Measurements from ENCODE around the gene CEL.

DNA sequence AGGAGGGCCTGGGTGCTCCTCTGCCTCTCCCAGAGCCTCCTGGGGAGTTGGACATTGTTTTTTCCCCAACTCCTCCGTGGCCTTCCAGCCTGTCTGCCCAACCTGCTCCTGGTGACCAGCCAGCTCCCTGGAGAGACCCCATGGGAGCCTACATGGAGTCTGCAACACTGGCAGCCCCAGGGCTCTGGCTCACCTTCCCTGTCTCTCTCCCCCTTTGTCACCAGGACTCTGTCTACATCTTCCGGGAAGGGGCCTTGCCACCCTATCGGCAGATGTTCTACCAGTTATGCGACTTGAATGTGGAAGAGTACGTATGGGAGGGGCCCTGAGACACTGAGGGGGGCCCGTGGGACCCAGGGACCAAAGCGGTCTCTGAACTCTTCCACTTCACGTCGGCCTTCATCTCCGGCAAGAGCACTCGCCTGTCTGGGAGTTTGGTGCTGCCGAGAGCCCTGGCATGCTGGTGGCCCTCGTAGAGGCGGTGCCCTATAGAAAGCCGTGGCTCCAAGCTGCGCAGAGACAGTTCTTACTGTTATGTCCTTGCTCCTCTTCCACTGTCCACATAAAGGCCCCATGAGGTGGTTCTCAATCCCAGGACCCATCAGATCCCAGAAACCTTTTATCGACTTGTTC lies 5.9 kb upstream of the CEL start:
- TF ChIP-seq ZFP30 (CRISPR knock-in tag; IDR thresholded peaks at IDR 0.05) (no peak), TOX (CRISPR knock-in tag; IDR thresholded peaks at IDR 0.05; ENCODE audit: borderline replicate concordance) (no peak), ISL1 (CRISPR knock-in tag; IDR thresholded peaks at IDR 0.05) (no peak), RARB (CRISPR knock-in tag; IDR thresholded peaks at IDR 0.05) (no peak), BACH2 (CRISPR knock-in tag; IDR thresholded peaks at IDR 0.05; ENCODE audit: borderline replicate concordance) (no peak)
- TF ChIP-seq, protein P1, sequence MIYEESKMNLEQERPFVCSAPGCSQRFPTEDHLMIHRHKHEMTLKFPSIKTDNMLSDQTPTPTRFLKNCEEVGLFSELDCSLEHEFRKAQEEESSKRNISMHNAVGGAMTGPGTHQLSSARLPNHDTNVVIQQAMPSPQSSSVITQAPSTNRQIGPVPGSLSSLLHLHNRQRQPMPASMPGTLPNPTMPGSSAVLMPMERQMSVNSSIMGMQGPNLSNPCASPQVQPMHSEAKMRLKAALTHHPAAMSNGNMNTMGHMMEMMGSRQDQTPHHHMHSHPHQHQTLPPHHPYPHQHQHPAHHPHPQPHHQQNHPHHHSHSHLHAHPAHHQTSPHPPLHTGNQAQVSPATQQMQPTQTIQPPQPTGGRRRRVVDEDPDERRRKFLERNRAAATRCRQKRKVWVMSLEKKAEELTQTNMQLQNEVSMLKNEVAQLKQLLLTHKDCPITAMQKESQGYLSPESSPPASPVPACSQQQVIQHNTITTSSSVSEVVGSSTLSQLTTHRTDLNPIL (CRISPR knock-in tag; IDR thresholded peaks at IDR 0.05; ENCODE audit: low read depth) = no peak
- TF ChIP-seq, protein P2, sequence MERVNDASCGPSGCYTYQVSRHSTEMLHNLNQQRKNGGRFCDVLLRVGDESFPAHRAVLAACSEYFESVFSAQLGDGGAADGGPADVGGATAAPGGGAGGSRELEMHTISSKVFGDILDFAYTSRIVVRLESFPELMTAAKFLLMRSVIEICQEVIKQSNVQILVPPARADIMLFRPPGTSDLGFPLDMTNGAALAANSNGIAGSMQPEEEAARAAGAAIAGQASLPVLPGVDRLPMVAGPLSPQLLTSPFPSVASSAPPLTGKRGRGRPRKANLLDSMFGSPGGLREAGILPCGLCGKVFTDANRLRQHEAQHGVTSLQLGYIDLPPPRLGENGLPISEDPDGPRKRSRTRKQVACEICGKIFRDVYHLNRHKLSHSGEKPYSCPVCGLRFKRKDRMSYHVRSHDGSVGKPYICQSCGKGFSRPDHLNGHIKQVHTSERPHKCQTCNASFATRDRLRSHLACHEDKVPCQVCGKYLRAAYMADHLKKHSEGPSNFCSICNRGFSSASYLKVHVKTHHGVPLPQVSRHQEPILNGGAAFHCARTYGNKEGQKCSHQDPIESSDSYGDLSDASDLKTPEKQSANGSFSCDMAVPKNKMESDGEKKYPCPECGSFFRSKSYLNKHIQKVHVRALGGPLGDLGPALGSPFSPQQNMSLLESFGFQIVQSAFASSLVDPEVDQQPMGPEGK (CRISPR knock-in tag; IDR thresholded peaks at IDR 0.05; ENCODE audit: borderline replicate concordance) = no peak

Measured in SK-N-SH treated with all-trans-retinoic acid at 6 μM for 48 hours (cell line).